Measurements from ENCODE around the gene TADA2A. TPM values are rescaled to one million over a fixed set of nuclear protein-coding genes. Genes with fewer than 3 reads are reported as not detected.

Gene TADA2A
- total and polyA plus RNA-seq, 2 of the 8 experiments (the other 6 are each of a cell fraction or from before 2014, with no cell fraction given): 8.4 to 18.5 TPM

- TF ChIP-seq TAF1 (IDR thresholded peaks at IDR 0.05; ENCODE audit: low read depth, low read length) (no peak), YY1 (IDR thresholded peaks at IDR 0.05; ENCODE audit: low read depth, low read length) (no peak), CBX8 (IDR thresholded peaks at IDR 0.05; ENCODE audit: borderline replicate concordance, low read depth, low read length) (no peak), NANOG (IDR thresholded peaks at IDR 0.05; ENCODE audit: insufficient read depth, low read depth, low read length, poor library complexity, severe bottlenecking) (no peak), SP4 (IDR thresholded peaks at IDR 0.05; ENCODE audit: low read length) (no peak), SP1 (IDR thresholded peaks at IDR 0.05; ENCODE audit: low read depth, low read length) (no peak), TEAD4 (IDR thresholded peaks at IDR 0.05; ENCODE audit: low read depth, low read length) (no peak)
These were observed 26.0 kb downstream of the TADA2A start (continued) for GRCh38 chr17:37432671-37433070.
